GM18867 (cell line): ENCODE measurements around the gene DPEP3.

Source experiments
- ATAC-seq: cut with Tn5 transposase; IDR thresholded peaks from one replicate; pipeline ENCODE4 v1.9.1; 2021; ENCODE audit warnings: mild to moderate bottlenecking, moderate library complexity; ENCODE audit not compliant: unreplicated experiment

DPEP3 gene

GRCh38 chr16:67967958-67968399 is 12.3 kb downstream of the DPEP3 start:
- ATAC-seq, result peak; percentile 33

- ATAC-seq, result no peak
Measured at GRCh38 chr16:67967183-67967957, 12.9 kb downstream of the DPEP3 start.

- ATAC-seq, result no peak
Measured at GRCh38 chr16:67966549-67967182, 13.6 kb downstream of the DPEP3 start.

GRCh38 chr16:67965668-67966548 is 14.4 kb downstream of the DPEP3 start:
- no peak for ATAC-seq

GRCh38 chr16:67964477-67965131 is 15.7 kb downstream of the DPEP3 start:
- no peak for ATAC-seq

GRCh38 chr16:67963662-67964321 is 16.5 kb downstream of the DPEP3 start:
- no peak for ATAC-seq

- no peak for ATAC-seq
Measured at GRCh38 chr16:67963292-67963661, 17.0 kb downstream of the DPEP3 start.

- ATAC-seq, result no peak
Measured at GRCh38 chr16:67962135-67962534, 18.2 kb downstream of the DPEP3 start.

GRCh38 chr16:67961551-67961957 is 18.7 kb downstream of the DPEP3 start:
- ATAC-seq, result no peak

- ATAC-seq, result no peak
Measured at GRCh38 chr16:67959536-67960329, 20.6 kb downstream of the DPEP3 start.

GRCh38 chr16:67957622-67958021 is 22.7 kb downstream of the DPEP3 start:
- ATAC-seq, result no peak

GRCh38 chr16:67954421-67955196 is 25.7 kb downstream of the DPEP3 start:
- ATAC-seq, result no peak

GRCh38 chr16:67953641-67954375 is 26.5 kb downstream of the DPEP3 start:
- no peak for ATAC-seq

- no peak for ATAC-seq
Measured at GRCh38 chr16:67951485-67951884, 28.8 kb downstream of the DPEP3 start.

- no peak for ATAC-seq
Measured at GRCh38 chr16:67950335-67950843, 29.9 kb downstream of the DPEP3 start.

GRCh38 chr16:67949645-67950044 is 30.7 kb downstream of the DPEP3 start:
- no peak for ATAC-seq

- no peak for ATAC-seq
Measured at GRCh38 chr16:67948015-67948414, 32.3 kb downstream of the DPEP3 start.

GRCh38 chr16:67946966-67947558 is 33.2 kb downstream of the DPEP3 start:
- ATAC-seq, result no peak
